H9 (cell line): Measurements from ENCODE around the gene GLS2. TPM values are rescaled to one million over a fixed set of nuclear protein-coding genes. Genes with fewer than 3 reads are reported as not detected.
"Not testable (repeated sequence)": the region's sequence is repeated elsewhere in the genome, so short reads cannot be mapped to it uniquely, and the experiment has no call there.

Experiments
- DNase-seq: peaks from one replicate; pipeline ENCODE4 v3.0.0-alpha.2; 2017
- H2AFZ ChIP-seq: one replicate; pipeline ENCODE4 v1.6.1; 2013; ENCODE audit warnings: mild to moderate bottlenecking, low read length, control low read depth, moderate library complexity
- H2AK5ac ChIP-seq: 2 replicates; pipeline ENCODE4 v1.6.1; 2013; ENCODE audit warnings: low read length, control low read depth, mixed read lengths; ENCODE audit not compliant: insufficient read length
- H2BK120ac ChIP-seq: one replicate; pipeline ENCODE4 v1.6.1; 2013; ENCODE audit warnings: low read depth, mild to moderate bottlenecking, low read length, control low read depth, inconsistent platforms; ENCODE audit not compliant: poor library complexity, severe bottlenecking
- H2BK12ac ChIP-seq: 2 replicates; pipeline ENCODE4 v1.6.1; 2013; ENCODE audit warnings: low read length, control low read depth, mixed read lengths, low read depth; ENCODE audit not compliant: insufficient read length
- H2BK15ac ChIP-seq: 2 replicates; pipeline ENCODE4 v1.6.1; 2013; ENCODE audit warnings: low read depth, low read length, control low read depth
- H2BK20ac ChIP-seq: one replicate; pipeline ENCODE4 v1.6.1; 2013; ENCODE audit warnings: low read depth, mild to moderate bottlenecking, low read length, control low read depth, inconsistent platforms; ENCODE audit not compliant: poor library complexity, severe bottlenecking
- H2BK5ac ChIP-seq: 2 replicates; pipeline ENCODE4 v1.6.1; 2013; ENCODE audit warnings: low read length, control low read depth, mixed read lengths; ENCODE audit not compliant: insufficient read length
- H3K14ac ChIP-seq: 2 replicates; pipeline ENCODE4 v1.6.1; 2013; ENCODE audit warnings: low read length, control low read depth; ENCODE audit not compliant: insufficient read depth
- H3K18ac ChIP-seq: 2 replicates; pipeline ENCODE4 v1.6.1; 2013; ENCODE audit warnings: low read depth, mild to moderate bottlenecking, mixed read lengths, low read length, control low read depth; ENCODE audit not compliant: insufficient read length
- H3K23ac ChIP-seq: 2 replicates; pipeline ENCODE4 v1.6.1; 2013; ENCODE audit warnings: low read length, control low read depth, mixed read lengths, low read depth; ENCODE audit not compliant: insufficient read length
- H3K23me2 ChIP-seq: 2 replicates; pipeline ENCODE4 v1.6.1; 2013; ENCODE audit warnings: low read depth, mild to moderate bottlenecking, mixed read lengths, low read length, control low read depth; ENCODE audit not compliant: insufficient read length, poor library complexity, severe bottlenecking
- H3K27ac ChIP-seq: 2 replicates; pipeline ENCODE4 v1.5.1; 2013; ENCODE audit warnings: low read length, control low read depth, mixed read lengths, low read depth; ENCODE audit not compliant: insufficient read length
- H3K27me3 ChIP-seq: 2 replicates; pipeline ENCODE4 v1.6.1; 2013; ENCODE audit warnings: low read length, control low read depth, inconsistent platforms; ENCODE audit not compliant: insufficient read depth
- H3K4ac ChIP-seq: 2 replicates; pipeline ENCODE4 v1.6.1; 2013; ENCODE audit warnings: low read depth, mild to moderate bottlenecking, control low read depth, inconsistent platforms, low read length, moderate library complexity
- H3K4me1 ChIP-seq: 2 replicates; pipeline ENCODE4 v1.6.1; 2013; ENCODE audit warnings: low read length, control low read depth, inconsistent platforms; ENCODE audit not compliant: insufficient read depth
- H3K4me2 ChIP-seq: 2 replicates; pipeline ENCODE4 v1.6.1; 2013; ENCODE audit warnings: low read length, control low read depth, mixed read lengths; ENCODE audit not compliant: insufficient read length, insufficient read depth
- H3K56ac ChIP-seq: 2 replicates; pipeline ENCODE4 v1.6.1; 2013; ENCODE audit warnings: low read depth, mild to moderate bottlenecking, mixed read lengths, low read length, control low read depth; ENCODE audit not compliant: insufficient read length
- H3K79me1 ChIP-seq: 2 replicates; pipeline ENCODE4 v1.6.1; 2013; ENCODE audit warnings: low read depth, mild to moderate bottlenecking, moderate library complexity, low read length, control low read depth, inconsistent platforms; ENCODE audit not compliant: insufficient read depth, poor library complexity, severe bottlenecking
- H3K79me2 ChIP-seq: 2 replicates; pipeline ENCODE4 v1.6.1; 2013; ENCODE audit warnings: low read length, control low read depth, inconsistent platforms; ENCODE audit not compliant: insufficient read depth
- H3K9ac ChIP-seq: 2 replicates; pipeline ENCODE4 v1.6.1; 2013; ENCODE audit warnings: low read length, control low read depth, mixed read lengths; ENCODE audit not compliant: insufficient read length; ENCODE audit errors: extremely low read depth
- H3K9me3 ChIP-seq: one replicate; pipeline ENCODE4 v1.6.1; 2013; ENCODE audit warnings: low read depth, low read length, inconsistent platforms; ENCODE audit not compliant: control insufficient read depth
- H3T11ph ChIP-seq: one replicate; pipeline ENCODE4 v1.6.1; 2013; ENCODE audit warnings: mild to moderate bottlenecking, low read length, control low read depth, inconsistent platforms
- H4K20me1 ChIP-seq: one replicate; pipeline ENCODE4 v1.6.1; 2013; ENCODE audit not compliant: control insufficient read depth, insufficient read length, insufficient read depth
- H4K5ac ChIP-seq: 2 replicates; pipeline ENCODE4 v1.6.1; 2013; ENCODE audit warnings: low read depth, mild to moderate bottlenecking, mixed read lengths, low read length, control low read depth; ENCODE audit not compliant: insufficient read length
- H4K8ac ChIP-seq: replicated peaks from 2 replicates; pipeline ENCODE4 v1.6.1; 2013; ENCODE audit warnings: low read length, control low read depth, mixed read lengths, low read depth; ENCODE audit not compliant: insufficient read length
- H4K91ac ChIP-seq: 2 replicates; pipeline ENCODE4 v1.6.1; 2013; ENCODE audit warnings: low read depth, mild to moderate bottlenecking, moderate library complexity, mixed read lengths, low read length, control low read depth; ENCODE audit not compliant: insufficient read length
- H3K27ac Mint-ChIP-seq, 3 experiments: 2 replicates in 2 of 3; 3 replicates in 1 of 3; pipeline ENCODE4 v1.8.0; 2020 to 2021; ENCODE audit warnings: mixed read lengths in 3 of 3, mild to moderate bottlenecking in 1 of 3, moderate library complexity in 1 of 3
- H3K27me3 Mint-ChIP-seq: 2 replicates; pipeline ENCODE4 v1.8.0; 2021; ENCODE audit warnings: low read depth, mild to moderate bottlenecking, moderate library complexity, mixed read lengths
- H3K36me3 Mint-ChIP-seq, 3 experiments: 2 replicates in 2 of 3; 3 replicates in 1 of 3; pipeline ENCODE4 v1.8.0; 2020 to 2021; ENCODE audit warnings: low read depth in 3 of 3, mixed read lengths in 3 of 3; ENCODE audit not compliant: insufficient read depth in 1 of 3
- H3K4me1 Mint-ChIP-seq, 2 experiments: 2 replicates each; pipeline ENCODE4 v1.8.0; 2020; ENCODE audit warnings: mixed read lengths in 2 of 2
- H3K4me3 Mint-ChIP-seq, 2 experiments: 2 replicates in 1 of 2; 3 replicates in 1 of 2; pipeline ENCODE4 v1.8.0; 2020 to 2021; ENCODE audit warnings: mild to moderate bottlenecking in 2 of 2, mixed read lengths in 2 of 2, moderate library complexity in 1 of 2
- H3K9me3 Mint-ChIP-seq, 2 experiments: 2 replicates in 1 of 2; 3 replicates in 1 of 2; pipeline ENCODE4 v1.8.0; 2020; ENCODE audit warnings: mild to moderate bottlenecking in 2 of 2, mixed read lengths in 2 of 2, moderate library complexity in 1 of 2
- WGBS: extraction: QIAGEN DNeasy Blood & Tissue Kit; methylation state at CpG from one replicate; pipeline ENCODE4 v1.1.7; 2013; ENCODE audit warnings: missing lambda C conversion rate, low lambda C conversion rate, mixed read lengths; ENCODE audit not compliant: insufficient read length; ENCODE audit errors: extremely low coverage; 5-methylcytosine and 5-hydroxymethylcytosine counted together
- total RNA-seq: library from RNA; stranded (reverse); gene quantifications from 2 replicates; pipeline ENCODE4 v1.2.1, GENCODE V29; 2021
- TF ChIP-seq, protein P1 (sequence below): fragments of 200-600 bp; sonication (generic); conservative IDR thresholded peaks from 3 replicates; pipeline ENCODE4 v1.8.0; 2021; ENCODE audit warnings: antibody characterized with exemption, mild to moderate bottlenecking

The GLS2 gene
- total RNA-seq, 1 experiment from 2014 or later = 17.0 TPM

DNA sequence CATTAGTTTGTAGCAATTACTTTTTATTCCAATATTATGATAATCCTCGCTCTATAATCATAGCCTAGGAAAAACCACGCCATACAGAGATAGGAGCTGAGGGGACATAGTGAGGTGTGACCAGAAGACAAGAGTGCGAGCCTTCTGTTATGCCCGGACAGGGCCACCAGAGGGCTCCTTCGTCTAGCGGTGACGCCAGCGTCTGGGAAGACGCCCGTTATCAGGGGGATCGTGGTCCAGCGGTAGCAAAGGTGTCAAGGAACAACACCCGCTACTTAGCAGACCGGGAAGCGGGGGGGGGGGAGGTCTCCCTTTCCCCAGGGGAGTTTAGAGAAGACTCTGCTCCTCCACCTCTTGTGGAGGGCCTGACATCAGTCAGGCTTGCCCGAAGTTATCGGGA lies 8.7 kb upstream of the GLS2 start:
- not testable (repeated sequence) for H3K14ac ChIP-seq, H3K4me1 ChIP-seq, H3K27me3 ChIP-seq, H3K18ac ChIP-seq, H2AK5ac ChIP-seq, H3K23ac ChIP-seq, H3K4ac ChIP-seq, H3K27ac ChIP-seq, H2BK12ac ChIP-seq, H4K20me1 ChIP-seq, H4K91ac ChIP-seq, H2BK15ac ChIP-seq, H3K79me1 ChIP-seq, H3K9ac ChIP-seq, H3K56ac ChIP-seq, H2BK120ac ChIP-seq, H2BK20ac ChIP-seq, H3K23me2 ChIP-seq, H3T11ph ChIP-seq, H4K8ac ChIP-seq, H3K79me2 ChIP-seq, H3K9me3 ChIP-seq, H2BK5ac ChIP-seq, H3K27ac Mint-ChIP-seq, H2AFZ ChIP-seq, H3K4me2 ChIP-seq, H4K5ac ChIP-seq
- peaks cover 30 to 34% of the 10 kb centered on the region in 2 experiments for H3K9me3 Mint-ChIP-seq
- peaks cover 11% of the 10 kb centered on the region in 2 experiments for H3K4me1 Mint-ChIP-seq
- H3K4me3 Mint-ChIP-seq = 0 out of 5 replicates have a peak overlapping the region, but pooled peaks of 1 of the 2 experiments have one; percentile 12
- peaks cover 5 to 13% (median 10%) of the 10 kb centered on the region in 3 experiments; a peak in 6 of 7 replicates for H3K36me3 Mint-ChIP-seq
- TF ChIP-seq, protein P1, sequence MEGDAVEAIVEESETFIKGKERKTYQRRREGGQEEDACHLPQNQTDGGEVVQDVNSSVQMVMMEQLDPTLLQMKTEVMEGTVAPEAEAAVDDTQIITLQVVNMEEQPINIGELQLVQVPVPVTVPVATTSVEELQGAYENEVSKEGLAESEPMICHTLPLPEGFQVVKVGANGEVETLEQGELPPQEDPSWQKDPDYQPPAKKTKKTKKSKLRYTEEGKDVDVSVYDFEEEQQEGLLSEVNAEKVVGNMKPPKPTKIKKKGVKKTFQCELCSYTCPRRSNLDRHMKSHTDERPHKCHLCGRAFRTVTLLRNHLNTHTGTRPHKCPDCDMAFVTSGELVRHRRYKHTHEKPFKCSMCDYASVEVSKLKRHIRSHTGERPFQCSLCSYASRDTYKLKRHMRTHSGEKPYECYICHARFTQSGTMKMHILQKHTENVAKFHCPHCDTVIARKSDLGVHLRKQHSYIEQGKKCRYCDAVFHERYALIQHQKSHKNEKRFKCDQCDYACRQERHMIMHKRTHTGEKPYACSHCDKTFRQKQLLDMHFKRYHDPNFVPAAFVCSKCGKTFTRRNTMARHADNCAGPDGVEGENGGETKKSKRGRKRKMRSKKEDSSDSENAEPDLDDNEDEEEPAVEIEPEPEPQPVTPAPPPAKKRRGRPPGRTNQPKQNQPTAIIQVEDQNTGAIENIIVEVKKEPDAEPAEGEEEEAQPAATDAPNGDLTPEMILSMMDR = peak; percentile 55
- WGBS = no CpG with 5 or more reads among the region's 17 CpGs
- H3K27me3 Mint-ChIP-seq = peaks cover 53% of the 10 kb centered on the region
- DNase-seq = peak; percentile 65

DNA sequence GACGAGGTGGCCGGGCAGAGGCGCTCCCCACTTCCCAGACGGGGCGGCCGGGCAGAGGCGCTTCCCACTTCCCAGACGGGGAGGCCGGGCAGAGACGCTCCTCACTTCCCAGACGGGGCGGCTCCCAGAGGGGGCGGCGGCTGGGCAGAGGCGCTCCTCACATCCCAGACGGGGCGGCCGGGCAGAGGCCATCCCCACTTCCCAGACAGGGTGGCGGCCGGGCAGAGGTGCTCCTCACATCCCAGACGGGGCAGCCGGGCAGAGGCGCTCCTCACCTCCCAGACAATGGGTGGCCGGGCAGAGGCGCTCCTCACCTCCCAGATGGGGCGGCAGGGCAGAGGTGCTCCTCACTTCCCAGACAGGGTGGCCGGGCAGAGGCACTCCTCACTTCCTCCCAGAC lies 6.5 kb upstream of the GLS2 start:
- H3K4ac ChIP-seq, H2AFZ ChIP-seq, H2BK12ac ChIP-seq, H2BK5ac ChIP-seq, H2BK120ac ChIP-seq, H4K8ac ChIP-seq, H3K27ac ChIP-seq, H3K9ac ChIP-seq, H3K79me2 ChIP-seq, H3K4me3 Mint-ChIP-seq, H3K23me2 ChIP-seq, H3K4me1 ChIP-seq, H2AK5ac ChIP-seq, H3K56ac ChIP-seq, H2BK15ac ChIP-seq, H3K4me2 ChIP-seq, H3K9me3 ChIP-seq, H4K5ac ChIP-seq, H2BK20ac ChIP-seq, H3K79me1 ChIP-seq, H3K27ac Mint-ChIP-seq, H3K36me3 Mint-ChIP-seq, H3T11ph ChIP-seq, H3K27me3 ChIP-seq, H4K91ac ChIP-seq, H3K18ac ChIP-seq, H3K23ac ChIP-seq, H3K14ac ChIP-seq, H4K20me1 ChIP-seq: not testable (repeated sequence)
- peaks cover 58% of the 10 kb centered on the region for H3K27me3 Mint-ChIP-seq
- H3K9me3 Mint-ChIP-seq = peaks cover 27 to 31% of the 10 kb centered on the region in 2 experiments
- WGBS = no CpG with 5 or more reads among the region's 27 CpGs
- peaks cover 11% of the 10 kb centered on the region in 2 experiments for H3K4me1 Mint-ChIP-seq
- peak; percentile 24 for DNase-seq
